Transverse colon (tissue), 4 donors: ENCODE measurements around the gene ABCA7.

Experiments
- CTCF ChIP-seq, 5 experiments: fragments of 200-600 bp in 3 of 5; fragments of 450-650 bp in 2 of 5; sonication (generic) in 3 of 5; IDR thresholded peaks; 1 replicate in 2 of 5; 2 replicates in 3 of 5; pipeline ENCODE4 v1.5.1; 2016 to 2017; ENCODE audit warnings: antibody characterized with exemption in 5 of 5, inconsistent platforms in 3 of 5, mild to moderate bottlenecking in 2 of 5, moderate library complexity in 1 of 5
- EP300 ChIP-seq: sonication (generic); formaldehyde crosslinking; IDR thresholded peaks from one replicate; pipeline ENCODE4 v1.6.1; 2017; ENCODE audit warnings: antibody characterized with exemption, low read depth
- POLR2A ChIP-seq: fragments of 450-650 bp; IDR thresholded peaks from one replicate; pipeline ENCODE4 v1.6.1; 2016; ENCODE audit warnings: antibody characterized with exemption, mild to moderate bottlenecking, moderate library complexity
- POLR2AphosphoS5 ChIP-seq, 3 donors: sonication (generic); formaldehyde crosslinking; IDR thresholded peaks; one replicate each; pipeline ENCODE4 v1.6.1; 2016; ENCODE audit warnings: antibody characterized with exemption in 3 of 3

- TF ChIP-seq CTCF (IDR thresholded peaks at IDR 0.05) (no peak), POLR2A (no peak), EP300 (no peak), POLR2AphosphoS5 (IDR thresholded peaks at IDR 0.05) (no peak)
Measured at GRCh38 chr19:1094655-1094977, 54.7 kb downstream of the ABCA7 start.
